Ovary (tissue), 9 donors: ENCODE data around the gene CACNA1E. TPM values are rescaled to one million over a fixed set of nuclear protein-coding genes. Genes with fewer than 3 reads are reported as not detected.

Experiments used
- DNase-seq, 5 donors: peaks; one replicate each; pipeline ENCODE4 v3.0.0-alpha.2; 2019 to 2020
- H3K27ac ChIP-seq, 2 donors: fragments of 200-600 bp; one replicate each; pipeline versions ENCODE4 v1.5.1 to v1.8.0; 2019 to 2022
- H3K27me3 ChIP-seq: fragments of 200-600 bp; one replicate; pipeline ENCODE4 v1.8.0; 2022
- H3K36me3 ChIP-seq: fragments of 200-600 bp; sonication (generic); one replicate; pipeline ENCODE4 v1.5.1; 2019
- H3K4me1 ChIP-seq: one replicate; pipeline ENCODE4 v1.8.1; 2013; ENCODE audit warnings: mild to moderate bottlenecking, moderate library complexity; ENCODE audit not compliant: insufficient read depth
- H3K4me3 ChIP-seq: fragments of 200-600 bp; sonication (generic); one replicate; pipeline ENCODE4 v1.5.1; 2017
- H3K9me3 ChIP-seq, 2 donors: fragments of 200-600 bp in 1 of 2; sonication (generic) in 1 of 2; one replicate each; pipeline versions ENCODE4 v1.5.1 to v1.8.1; 2013 to 2019; ENCODE audit warnings: mild to moderate bottlenecking in 1 of 2, moderate library complexity in 1 of 2
- CTCF ChIP-seq, 3 donors: fragments of 450-650 bp in 2 of 3; fragments of 200-600 bp in 1 of 3; IDR thresholded peaks; one replicate each; pipeline versions ENCODE4 v1.5.1 to v1.8.0; 2016 to 2022; ENCODE audit warnings: antibody characterized with exemption in 3 of 3, mild to moderate bottlenecking in 1 of 3
- EP300 ChIP-seq: sonication (generic); formaldehyde crosslinking; IDR thresholded peaks from one replicate; pipeline ENCODE4 v1.6.1; 2017; ENCODE audit warnings: antibody characterized with exemption
- POLR2A ChIP-seq: fragments of 450-650 bp; IDR thresholded peaks from one replicate; pipeline ENCODE4 v1.6.1; 2017; ENCODE audit warnings: antibody characterized with exemption, mild to moderate bottlenecking, moderate library complexity
- WGBS, 3 donors: extraction: QIAGEN DNeasy Blood & Tissue Kit in 1 of 3; methylation state at CpG; one replicate each; pipeline versions ENCODE4 v1.1.5 to v1.1.7; 2013 to 2017; 5-methylcytosine and 5-hydroxymethylcytosine counted together
- intact Hi-C, 4 donors: fragments of 100-400 bp; cut with DNase I; formaldehyde crosslinking; loops; one replicate each; pipeline versions ENCODE4 v1.11.0 to v1.15.1; 2022 to 2023
- polyA plus RNA-seq, 2 donors: library from polyadenylated mRNA; stranded (reverse); fragments of 200-250 nt in 1 of 2; fragments of 350-450 nt in 1 of 2; fragmentation: Illumina TruSeq in 1 of 2; extraction: RNeasy Lipid Tissue Mini Kit (QIAGEN cat#74804) in 1 of 2; gene quantifications; one replicate each; pipeline ENCODE4 v1.2.3, GENCODE V29; 2013 to 2014
- total RNA-seq, 7 donors: library from RNA; depleted of rRNA in 2 of 7; stranded (reverse); fragments of >200 nt in 2 of 7; fragmentation: NEBNext Ultra II Directional in 3 of 7; extraction: Animal tissue kit (Norgen Biotek cat#: 25700) in 3 of 7; gene quantifications; one replicate each; pipeline versions ENCODE4 v1.1.0 to v1.2.4, GENCODE V29; 2016 to 2023
- donor health status: DM: no; HTN: no; CAD: no; lungs with moderate emphysema.
- donor health status: DM: no; HTN: no; CAD: no.
- donor health status: Bipolar disorder and iron deficiency.
- donor health status: DM: yes; HTN: yes; CAD: no.
- donor health status: DM: no; HTN: no; CAD: no.
- donor health status: DM: yes; HTN: yes; CAD: no.

Gene CACNA1E
- total and polyA plus RNA-seq, 9 donors = 0.01 to 0.34 (median 0.10) TPM; not detected in 3

GRCh38 chr1:181789395-181789794 lies 306.1 kb downstream of the CACNA1E start:
- H3K4me1 ChIP-seq = no peaks in the 10 kb centered on the region
- 63 to 80% (median 80%) methylated on average over 2 of the region's 2 CpGs for WGBS, 3 donors

GRCh38 chr1:181791721-181792120 lies 308.4 kb downstream of the CACNA1E start:
- no peaks in the 10 kb centered on the region for H3K27me3 ChIP-seq
- no peak overlapping the region for H3K4me3 ChIP-seq
- H3K9me3 ChIP-seq = no peaks in the 10 kb centered on the region
- H3K4me1 ChIP-seq = no peaks in the 10 kb centered on the region
- TF ChIP-seq EP300 = no peak
- TF ChIP-seq CTCF (IDR thresholded peaks at IDR 0.05) = no peak
- TF ChIP-seq POLR2A = no peak
- 64 to 66% (median 64%) methylated on average over 6 of the region's 6 CpGs for WGBS, 3 donors
- no peak for DNase-seq
- no peaks in the 10 kb centered on the region for H3K36me3 ChIP-seq
- intact Hi-C loops = no loop called here
- H3K27ac ChIP-seq = no peak overlapping the region

More at GRCh38 chr1:181789395-181789794, 306.1 kb downstream of the CACNA1E start:
- intact Hi-C loops = no loop called here
- Histone ChIP-seq H3K9me3 (no peaks in the 10 kb centered on the region), H3K36me3 (no peaks in the 10 kb centered on the region), H3K27me3 (no peaks in the 10 kb centered on the region), H3K27ac (no peak overlapping the region), H3K4me3 (no peak overlapping the region)
- no peak for DNase-seq
- TF ChIP-seq POLR2A (no peak), CTCF (IDR thresholded peaks at IDR 0.05) (no peak), EP300 (no peak)

- Histone ChIP-seq H3K27me3 (no peaks in the 10 kb centered on the region), H3K4me1 (no peaks in the 10 kb centered on the region), H3K27ac (no peak overlapping the region), H3K4me3 (no peak overlapping the region), H3K9me3 (no peaks in the 10 kb centered on the region), H3K36me3 (no peaks in the 10 kb centered on the region)
- 72 to 84% (median 81%) methylated on average over 7 of the region's 7 CpGs for WGBS, 3 donors
- intact Hi-C loops = no loop called here
- DNase-seq = no peak
- no peak for TF ChIP-seq POLR2A
- no peak for TF ChIP-seq EP300
- no peak for TF ChIP-seq CTCF (IDR thresholded peaks at IDR 0.05)
Observed at GRCh38 chr1:181793831-181794230, 310.5 kb downstream of the CACNA1E start.

- Histone ChIP-seq H3K27me3 (no peaks in the 10 kb centered on the region), H3K9me3 (no peaks in the 10 kb centered on the region), H3K27ac (no peak overlapping the region), H3K4me1 (no peaks in the 10 kb centered on the region), H3K4me3 (no peak overlapping the region), H3K36me3 (no peaks in the 10 kb centered on the region)
- intact Hi-C loops = no loop called here
- 69 to 75% (median 74%) methylated on average over 3 of the region's 3 CpGs for WGBS, 3 donors
- no peak for TF ChIP-seq POLR2A
- TF ChIP-seq CTCF (IDR thresholded peaks at IDR 0.05) = no peak
- TF ChIP-seq EP300 = no peak
- DNase-seq = no peak
Observed at GRCh38 chr1:181794332-181794731, 311.0 kb downstream of the CACNA1E start.
